A673 (cell line): ENCODE results near the gene MEOX1. TPM values are rescaled to one million over a fixed set of nuclear protein-coding genes. Genes with fewer than 3 reads are reported as not detected.
"Not testable (repeated sequence)": the region's sequence is repeated elsewhere in the genome, so short reads cannot be mapped to it uniquely, and the experiment has no call there.

Experiments used
- BruUV-seq: library from RNA; stranded (reverse); fragments of 400-500 nt; replicated peaks from 2 replicates; lab custom pipeline; 2021; lab: Mats Ljungman, UMichigan
- CTCF ChIA-PET: fragments of 300-600 bp; sonication (Branson Sonifier 250); formaldehyde crosslinking; loops from one replicate; lab custom pipeline; 2022; ENCODE audit warnings: antibody characterized with exemption; lab: Charles Lee
- POLR2A ChIA-PET: fragments of 300-600 bp; sonication (Branson Sonifier 250); formaldehyde crosslinking; loops from one replicate; lab custom pipeline; 2022; ENCODE audit warnings: antibody characterized with exemption; ENCODE audit not compliant: low non-redundant PET; lab: Charles Lee
- DNase-seq: peaks from one replicate; pipeline ENCODE4 v3.0.0-alpha.2; 2015; ENCODE audit warnings: low spot score
- H3K27ac ChIP-seq: fragments of 200-600 bp; sonication (generic); 2 replicates; pipeline ENCODE4 v1.5.1; 2016; ENCODE audit warnings: mixed run types, low read depth, mild to moderate bottlenecking, mixed read lengths, antibody characterized with exemption, low read length; ENCODE audit not compliant: poor library complexity, severe bottlenecking
- H3K27me3 ChIP-seq: fragments of 200-600 bp; sonication (generic); replicated peaks from 2 replicates; pipeline ENCODE4 v1.6.1; 2017; ENCODE audit warnings: mixed run types, low read depth, mild to moderate bottlenecking, mixed read lengths, antibody characterized with exemption, low read length; ENCODE audit not compliant: insufficient read depth, poor library complexity
- H3K36me3 ChIP-seq: fragments of 200-600 bp; sonication (generic); 2 replicates; pipeline ENCODE4 v1.6.1; 2016; ENCODE audit warnings: mixed run types, mild to moderate bottlenecking, mixed read lengths, antibody characterized with exemption, low read length; ENCODE audit not compliant: insufficient read depth, poor library complexity, severe bottlenecking
- H3K4me1 ChIP-seq: fragments of 200-600 bp; sonication (generic); 2 replicates; pipeline ENCODE4 v1.6.1; 2017; ENCODE audit warnings: mixed run types, mild to moderate bottlenecking, mixed read lengths, antibody characterized with exemption, low read length; ENCODE audit not compliant: insufficient read depth, poor library complexity, severe bottlenecking
- H3K4me3 ChIP-seq: fragments of 200-600 bp; sonication (generic); 2 replicates; pipeline ENCODE4 v1.5.1; 2016; ENCODE audit warnings: low read depth, mixed run types, mild to moderate bottlenecking, mixed read lengths, low read length; ENCODE audit not compliant: poor library complexity, severe bottlenecking
- H3K9me3 ChIP-seq: fragments of 200-600 bp; sonication (generic); 2 replicates; pipeline ENCODE4 v1.6.1; 2016; ENCODE audit warnings: mixed run types, low read depth, mild to moderate bottlenecking, mixed read lengths, antibody characterized with exemption, low read length; ENCODE audit not compliant: poor library complexity, severe bottlenecking
- CTCF ChIP-seq: fragments of 300-800, 200-600 bp; sonication (generic); conservative IDR thresholded peaks from 2 replicates; pipeline ENCODE4 v1.5.1; 2017; ENCODE audit warnings: low read depth, mild to moderate bottlenecking, antibody characterized with exemption, low read length, moderate library complexity, mixed read lengths
- EZH2 ChIP-seq: fragments of 200-600 bp; sonication (generic); IDR thresholded peaks from 2 replicates; pipeline ENCODE4 v1.6.1; 2017; ENCODE audit warnings: borderline replicate concordance, low read depth, mild to moderate bottlenecking, mixed read lengths, antibody characterized with exemption, low read length; ENCODE audit not compliant: poor library complexity, severe bottlenecking
- intact Hi-C: fragments of 100-400 bp; cut with micrococcal nuclease; formaldehyde crosslinking; loops from one replicate; pipeline ENCODE4 v1.10.0; 2022; ENCODE audit not compliant: unreplicated experiment
- total RNA-seq: library from RNA; stranded (reverse); gene quantifications from 2 replicates; pipeline ENCODE4 v1.2.3, GENCODE V29; 2021

The MEOX1 gene
- total RNA-seq, 1 experiment from 2014 or later: 0.82 TPM

DNA sequence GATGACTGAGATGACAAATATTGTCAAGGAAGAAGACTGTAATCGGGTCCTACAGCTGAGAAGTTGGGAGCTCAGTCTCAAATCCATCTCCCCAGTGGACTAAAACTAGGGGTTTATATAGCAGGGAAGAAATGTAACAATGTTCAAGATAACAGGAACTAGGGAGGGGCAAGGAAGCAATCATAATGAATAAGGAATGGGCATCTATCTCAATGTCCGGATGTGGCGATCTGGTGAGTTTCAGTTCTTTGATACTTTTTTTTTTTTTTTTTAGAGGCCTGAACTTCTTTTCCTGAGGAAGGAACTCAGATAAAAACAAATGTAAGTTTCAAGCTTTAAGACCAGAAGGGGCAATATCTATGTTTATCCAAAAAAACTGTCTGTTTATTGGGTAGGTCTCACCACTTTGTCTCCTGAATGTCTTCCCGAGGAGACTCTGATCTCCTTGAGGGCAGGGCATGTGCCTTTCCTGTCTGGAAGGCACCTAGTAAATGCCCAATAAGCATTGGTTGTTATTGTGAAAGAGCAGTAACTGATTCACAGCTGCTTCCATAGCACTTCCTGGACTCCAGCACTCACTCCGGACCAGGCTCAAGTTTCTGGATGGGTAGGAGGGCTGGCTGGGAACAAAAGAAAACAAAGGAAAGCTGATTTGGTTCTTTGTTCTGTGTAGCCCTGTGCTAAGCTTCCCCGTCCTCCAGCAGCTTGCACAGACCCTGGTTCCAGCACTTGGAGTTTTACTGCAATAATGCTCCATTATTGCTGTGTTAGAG, 51.9 kb downstream of the MEOX1 start:
- intact Hi-C loops: no loop called here
- DNase-seq: no peak

DNA sequence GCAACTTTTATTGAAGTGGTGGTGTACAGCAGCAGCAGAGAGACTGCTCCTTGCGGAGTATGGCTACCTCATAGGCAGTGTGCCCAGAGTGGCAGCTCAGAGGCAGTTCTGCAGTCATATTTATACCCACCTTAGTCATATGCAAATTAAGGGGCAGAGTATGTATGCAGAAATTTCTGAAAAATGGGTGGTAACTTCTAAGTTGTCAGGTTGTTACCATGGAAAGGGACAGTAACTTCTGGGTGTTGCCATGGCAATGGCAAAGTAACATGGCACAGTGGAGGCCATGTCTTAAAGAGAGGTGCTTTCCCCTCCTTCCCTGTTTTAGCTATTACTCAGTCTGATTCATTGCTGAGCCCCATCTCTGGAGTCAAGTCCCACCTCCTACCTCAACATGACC, 53.4 kb downstream of the MEOX1 start:
- Histone ChIP-seq H3K9me3 (no peaks in the 10 kb centered on the region), H3K36me3 (no peaks in the 10 kb centered on the region), H3K4me3 (no peak overlapping the region), H3K27ac (no peak overlapping the region), H3K27me3 (no peaks in the 10 kb centered on the region), H3K4me1 (no peaks in the 10 kb centered on the region)
- BruUV-seq: no TSS peak
- no peak for TF ChIP-seq EZH2
- no peak for TF ChIP-seq CTCF
- CTCF ChIA-PET: no interaction called here
- POLR2A ChIA-PET: no interaction called here
- DNase-seq: no peak
- intact Hi-C loops: no loop called here

More for the DNA sequence above, 51.9 kb downstream of the MEOX1 start:
- no peak for TF ChIP-seq CTCF
- TF ChIP-seq EZH2: no peak
- no peaks in the 10 kb centered on the region for H3K27me3 ChIP-seq
- no peak overlapping the region for H3K27ac ChIP-seq
- ChIA-PET POLR2A (no interaction called here), CTCF (no interaction called here)
- H3K4me3 ChIP-seq: no peak overlapping the region
- no TSS peak for BruUV-seq
- no peaks in the 10 kb centered on the region for H3K36me3 ChIP-seq
- H3K9me3 ChIP-seq: no peaks in the 10 kb centered on the region
- H3K4me1 ChIP-seq: no peaks in the 10 kb centered on the region

- Histone ChIP-seq H3K9me3 (no peaks in the 10 kb centered on the region), H3K4me1 (no peaks in the 10 kb centered on the region), H3K27ac (no peak overlapping the region), H3K4me3 (no peak overlapping the region), H3K27me3 (no peaks in the 10 kb centered on the region), H3K36me3 (no peaks in the 10 kb centered on the region)
- intact Hi-C loops: no loop called here
- BruUV-seq: no TSS peak
- POLR2A ChIA-PET: no interaction called here
- DNase-seq: no peak
- CTCF ChIA-PET: no interaction called here
- no peak for TF ChIP-seq EZH2
These were observed 57.2 kb downstream of the MEOX1 start for GRCh38 chr17:43604549-43604948.

- Histone ChIP-seq H3K27ac (no peak overlapping the region), H3K4me1 (no peaks in the 10 kb centered on the region), H3K9me3 (no peaks in the 10 kb centered on the region), H3K4me3 (no peak overlapping the region), H3K27me3 (no peaks in the 10 kb centered on the region), H3K36me3 (no peaks in the 10 kb centered on the region)
- TF ChIP-seq EZH2 (no peak), CTCF (no peak)
- POLR2A ChIA-PET: no interaction called here
- BruUV-seq: no TSS peak
- intact Hi-C loops: no loop called here
- no peak for DNase-seq
- CTCF ChIA-PET: no interaction called here
These were observed 58.4 kb downstream of the MEOX1 start for GRCh38 chr17:43603321-43603720.

- H3K4me1 ChIP-seq, H3K27ac ChIP-seq, H3K9me3 ChIP-seq, BruUV-seq, intact Hi-C loops, H3K27me3 ChIP-seq, H3K36me3 ChIP-seq, POLR2A ChIA-PET, DNase-seq, H3K4me3 ChIP-seq: not testable (repeated sequence)
- CTCF ChIA-PET: interaction anchor here (0.6 kb wide), 1 partner anchor 46 kb away, joined by 3 read pairs; no protein-coding TSS in a partner anchor
These were observed 59.2 kb downstream of the MEOX1 start for GRCh38 chr17:43602556-43602955.
